Esophagus muscularis mucosa (tissue), 4 donors: Measurements from ENCODE around the gene TMEM151A.

Experiments
- CTCF ChIP-seq, 3 experiments: fragments of 200-600 bp in 2 of 3; fragments of 450-650 bp in 1 of 3; sonication (generic) in 2 of 3; IDR thresholded peaks; one replicate each; pipeline ENCODE4 v1.5.1; 2017 to 2019; ENCODE audit warnings: antibody characterized with exemption in 3 of 3, mild to moderate bottlenecking in 2 of 3, moderate library complexity in 1 of 3
- EP300 ChIP-seq: sonication (generic); formaldehyde crosslinking; IDR thresholded peaks from one replicate; pipeline ENCODE4 v1.6.1; 2017; ENCODE audit warnings: antibody characterized with exemption
- POLR2A ChIP-seq: fragments of 450-650 bp; IDR thresholded peaks from one replicate; pipeline ENCODE4 v1.6.1; 2017; ENCODE audit warnings: antibody characterized with exemption, moderate library complexity, mild to moderate bottlenecking, low read depth

GRCh38 chr11:66283461-66284105 is 8.1 kb upstream of the TMEM151A start:
- no peak for TF ChIP-seq CTCF (IDR thresholded peaks at IDR 0.05)
- no peak for TF ChIP-seq EP300
- no peak for TF ChIP-seq POLR2A
